Measurements from ENCODE around the gene CCDC81.

The CCDC81 gene

DNA sequence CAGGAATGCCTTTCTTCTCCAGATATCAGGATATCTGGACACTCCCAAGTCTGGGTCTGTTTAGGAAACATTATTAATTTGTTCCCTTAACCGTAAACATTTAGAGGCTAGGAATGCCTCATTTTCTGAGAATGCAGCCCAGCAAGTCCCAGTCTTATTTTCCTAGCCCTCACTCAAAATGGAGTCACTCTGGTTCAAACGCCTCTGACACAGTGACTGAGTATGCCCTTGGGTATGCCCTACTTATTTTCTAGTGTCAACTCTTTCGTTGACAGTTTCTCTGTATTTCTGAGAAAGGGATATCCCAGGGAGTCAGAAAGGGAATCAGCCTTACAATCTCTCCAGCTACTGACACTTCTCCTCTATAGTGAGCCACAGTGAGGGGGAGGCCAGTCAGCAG is 16.0 kb upstream of the CCDC81 start:
- in situ Hi-C loops (cut with MboI; ENCODE audit: low sequenced_read_pairs, unreplicated experiment) = no loop called here
- TF ChIP-seq, protein P1, sequence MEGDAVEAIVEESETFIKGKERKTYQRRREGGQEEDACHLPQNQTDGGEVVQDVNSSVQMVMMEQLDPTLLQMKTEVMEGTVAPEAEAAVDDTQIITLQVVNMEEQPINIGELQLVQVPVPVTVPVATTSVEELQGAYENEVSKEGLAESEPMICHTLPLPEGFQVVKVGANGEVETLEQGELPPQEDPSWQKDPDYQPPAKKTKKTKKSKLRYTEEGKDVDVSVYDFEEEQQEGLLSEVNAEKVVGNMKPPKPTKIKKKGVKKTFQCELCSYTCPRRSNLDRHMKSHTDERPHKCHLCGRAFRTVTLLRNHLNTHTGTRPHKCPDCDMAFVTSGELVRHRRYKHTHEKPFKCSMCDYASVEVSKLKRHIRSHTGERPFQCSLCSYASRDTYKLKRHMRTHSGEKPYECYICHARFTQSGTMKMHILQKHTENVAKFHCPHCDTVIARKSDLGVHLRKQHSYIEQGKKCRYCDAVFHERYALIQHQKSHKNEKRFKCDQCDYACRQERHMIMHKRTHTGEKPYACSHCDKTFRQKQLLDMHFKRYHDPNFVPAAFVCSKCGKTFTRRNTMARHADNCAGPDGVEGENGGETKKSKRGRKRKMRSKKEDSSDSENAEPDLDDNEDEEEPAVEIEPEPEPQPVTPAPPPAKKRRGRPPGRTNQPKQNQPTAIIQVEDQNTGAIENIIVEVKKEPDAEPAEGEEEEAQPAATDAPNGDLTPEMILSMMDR (IDR thresholded peaks at IDR 0.05; ENCODE audit: borderline replicate concordance, control extremely low read depth, extremely low read depth, insufficient read depth, missing control alignments) = no peak

GRCh38 chr11:86360775-86361395 is 13.8 kb upstream of the CCDC81 start:
- TF ChIP-seq, protein P1 (IDR thresholded peaks at IDR 0.05; ENCODE audit: borderline replicate concordance, control extremely low read depth, extremely low read depth, insufficient read depth, missing control alignments) = no peak
- in situ Hi-C loops (cut with MboI; ENCODE audit: low sequenced_read_pairs, unreplicated experiment) = no loop called here

More for the DNA sequence above, 16.0 kb upstream of the CCDC81 start:
- no peak for DNase-seq (ENCODE audit: low spot score)

DNA sequence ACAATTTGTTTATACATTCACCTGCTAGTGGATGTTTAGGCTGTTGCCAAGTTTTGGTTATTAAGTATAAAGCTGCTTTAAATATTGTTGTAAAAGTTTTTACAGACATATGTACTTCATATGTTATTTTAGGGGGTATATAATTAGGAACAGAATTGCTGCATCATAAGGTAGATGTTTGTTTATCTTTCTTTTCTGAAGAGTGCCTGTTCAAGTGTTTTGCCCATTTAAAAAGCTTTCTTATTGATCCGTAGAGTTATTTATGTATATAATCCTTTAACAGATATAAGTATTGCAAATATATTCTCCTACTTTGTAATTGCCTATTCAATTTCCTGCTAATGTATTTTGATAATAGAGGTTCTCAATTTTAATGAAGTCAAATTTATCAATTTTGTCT is 11.3 kb upstream of the CCDC81 start:
- TF ChIP-seq, protein P1 (IDR thresholded peaks at IDR 0.05; ENCODE audit: borderline replicate concordance, control extremely low read depth, extremely low read depth, insufficient read depth, missing control alignments) = no peak
- in situ Hi-C loops (cut with MboI; ENCODE audit: low sequenced_read_pairs, unreplicated experiment) = no loop called here

More at GRCh38 chr11:86360775-86361395, 13.8 kb upstream of the CCDC81 start:
- no peak for DNase-seq (ENCODE audit: low spot score)

GRCh38 chr11:86365546-86365945 is 9.1 kb upstream of the CCDC81 start:
- DNase-seq (ENCODE audit: low spot score) = no peak
- in situ Hi-C loops (cut with MboI; ENCODE audit: low sequenced_read_pairs, unreplicated experiment) = no loop called here
- TF ChIP-seq, protein P1 (IDR thresholded peaks at IDR 0.05; ENCODE audit: borderline replicate concordance, control extremely low read depth, extremely low read depth, insufficient read depth, missing control alignments) = no peak

More for the DNA sequence above, 11.3 kb upstream of the CCDC81 start:
- DNase-seq (ENCODE audit: low spot score) = no peak

GRCh38 chr11:86369668-86370067 is 5.0 kb upstream of the CCDC81 start:
- TF ChIP-seq, protein P1 (IDR thresholded peaks at IDR 0.05; ENCODE audit: borderline replicate concordance, control extremely low read depth, extremely low read depth, insufficient read depth, missing control alignments) = no peak
- DNase-seq (ENCODE audit: low spot score) = no peak
- in situ Hi-C loops (cut with MboI; ENCODE audit: low sequenced_read_pairs, unreplicated experiment) = no loop called here

GRCh38 chr11:86370171-86370570 is 4.5 kb upstream of the CCDC81 start:
- in situ Hi-C loops (cut with MboI; ENCODE audit: low sequenced_read_pairs, unreplicated experiment) = no loop called here
- TF ChIP-seq, protein P1 (IDR thresholded peaks at IDR 0.05; ENCODE audit: borderline replicate concordance, control extremely low read depth, extremely low read depth, insufficient read depth, missing control alignments) = no peak
- DNase-seq (ENCODE audit: low spot score) = no peak

All from GM13976 (cell line).